Activated T-helper 1 cell treated with anti-CD3 and anti-CD28 coated beads, Interleukin-12 subunit alpha, Interleukin-12 subunit beta, Interleukin-2, Interleukin-4 antibody, amounts not matched to agents 30 ng/mL and 10 ng/mL and 1 ng/mL, durations not matched to agents 14 hours and 24 hours and 36 hours (primary cell): Measurements from ENCODE around the gene NFKBIL1. TPM values are rescaled to one million over a fixed set of nuclear protein-coding genes. Genes with fewer than 3 reads are reported as not detected.
"Not testable (repeated sequence)": the region's sequence is repeated elsewhere in the genome, so short reads cannot be mapped to it uniquely, and the experiment has no call there.

ENCODE experiments used
- DNase-seq: peaks from one replicate; pipeline ENCODE4 v3.0.0; 2021; ENCODE audit warnings: low spot score
- H3K27ac Mint-ChIP-seq: one replicate; pipeline ENCODE4 v1.8.0; 2021; ENCODE audit warnings: mild to moderate bottlenecking, mixed read lengths
- H3K27me3 Mint-ChIP-seq: one replicate; pipeline ENCODE4 v1.8.0; 2022; ENCODE audit warnings: mild to moderate bottlenecking, moderate library complexity, mixed read lengths; ENCODE audit not compliant: insufficient read depth
- H3K36me3 Mint-ChIP-seq: one replicate; pipeline ENCODE4 v1.8.0; 2021; ENCODE audit warnings: low read depth, mixed read lengths
- H3K4me1 Mint-ChIP-seq: one replicate; pipeline ENCODE4 v1.8.0; 2021; ENCODE audit warnings: low read depth, mixed read lengths
- H3K4me3 Mint-ChIP-seq: one replicate; pipeline ENCODE4 v1.8.0; 2021; ENCODE audit warnings: mild to moderate bottlenecking, moderate library complexity, mixed read lengths
- H3K9me3 Mint-ChIP-seq: one replicate; pipeline ENCODE4 v1.8.0; 2021; ENCODE audit warnings: mixed read lengths
- intact Hi-C: fragments of 100-400 bp; cut with micrococcal nuclease; formaldehyde crosslinking; loops from one replicate; pipeline ENCODE4 v1.15.1; 2024
- total RNA-seq: library from RNA; stranded (reverse); gene quantifications from 2 replicates; pipeline ENCODE4 v1.2.3, GENCODE V29; 2022

Gene NFKBIL1, protein sequence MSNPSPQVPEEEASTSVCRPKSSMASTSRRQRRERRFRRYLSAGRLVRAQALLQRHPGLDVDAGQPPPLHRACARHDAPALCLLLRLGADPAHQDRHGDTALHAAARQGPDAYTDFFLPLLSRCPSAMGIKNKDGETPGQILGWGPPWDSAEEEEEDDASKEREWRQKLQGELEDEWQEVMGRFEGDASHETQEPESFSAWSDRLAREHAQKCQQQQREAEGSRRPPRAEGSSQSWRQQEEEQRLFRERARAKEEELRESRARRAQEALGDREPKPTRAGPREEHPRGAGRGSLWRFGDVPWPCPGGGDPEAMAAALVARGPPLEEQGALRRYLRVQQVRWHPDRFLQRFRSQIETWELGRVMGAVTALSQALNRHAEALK
- total RNA-seq: 18.2 and 18.9 TPM in 2 replicates

DNA sequence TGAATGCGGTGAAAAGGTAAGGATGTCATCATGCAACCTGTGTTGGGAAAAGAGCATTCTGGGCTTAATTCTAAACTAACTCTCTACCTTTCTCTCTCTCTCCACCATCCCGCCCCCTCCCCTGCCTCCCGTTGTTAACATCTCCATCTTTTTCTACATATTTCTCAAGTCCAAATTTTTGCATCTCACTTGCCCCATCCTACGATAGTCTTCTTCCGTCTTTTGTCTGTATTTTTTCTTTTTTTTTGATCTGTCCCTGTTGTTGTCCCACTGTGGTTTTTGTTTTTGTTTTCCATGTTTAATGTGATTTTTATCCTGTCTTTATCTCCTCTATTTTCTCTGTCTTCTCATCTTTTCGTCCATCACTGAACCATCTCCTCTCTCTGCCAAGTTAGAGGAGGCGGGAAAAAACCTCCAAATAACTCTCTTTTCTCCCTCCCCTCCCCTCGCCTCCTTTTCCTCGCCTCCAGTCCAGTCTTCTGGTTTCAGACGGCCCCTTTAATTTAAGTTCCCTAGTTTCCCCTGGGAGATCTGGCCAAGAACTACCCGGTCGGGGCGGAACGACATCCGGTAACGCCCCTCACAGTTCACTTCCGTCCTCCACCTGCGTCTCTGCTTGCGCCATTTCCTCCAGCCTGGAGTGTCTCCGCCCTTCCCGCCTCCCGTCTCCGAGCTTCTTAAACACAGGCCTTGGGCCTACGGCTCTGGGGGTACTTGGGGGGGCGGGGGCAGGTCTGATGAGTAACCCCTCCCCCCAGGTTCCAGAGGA, at the start of gene NFKBIL1:
TSS of gene NFKBIL1 (plus strand) at position 651 of the 769 bp plus-strand sequence. CDS start at position 738, 87 bp downstream.
- peak within 1 kb of the TSS; percentile 82 for H3K27ac Mint-ChIP-seq
- peaks cover 3% of the 10 kb centered on the region for H3K27me3 Mint-ChIP-seq
- peak within 1 kb of the TSS; percentile 87 for H3K4me3 Mint-ChIP-seq
- H3K36me3 Mint-ChIP-seq: peaks cover 8% of the 10 kb centered on the region
- H3K9me3 Mint-ChIP-seq: no peaks in the 10 kb centered on the region
- peak; percentile 88 for DNase-seq
- intact Hi-C loops: loop anchor here (1.0 to 10.0 kb wide), 13 partner anchors 11 to 648 kb away; partner anchors contain the start of genes ABHD16A, BAG6, EHMT2 and NELFE
- peaks cover 36% of the 10 kb centered on the region for H3K4me1 Mint-ChIP-seq

DNA sequence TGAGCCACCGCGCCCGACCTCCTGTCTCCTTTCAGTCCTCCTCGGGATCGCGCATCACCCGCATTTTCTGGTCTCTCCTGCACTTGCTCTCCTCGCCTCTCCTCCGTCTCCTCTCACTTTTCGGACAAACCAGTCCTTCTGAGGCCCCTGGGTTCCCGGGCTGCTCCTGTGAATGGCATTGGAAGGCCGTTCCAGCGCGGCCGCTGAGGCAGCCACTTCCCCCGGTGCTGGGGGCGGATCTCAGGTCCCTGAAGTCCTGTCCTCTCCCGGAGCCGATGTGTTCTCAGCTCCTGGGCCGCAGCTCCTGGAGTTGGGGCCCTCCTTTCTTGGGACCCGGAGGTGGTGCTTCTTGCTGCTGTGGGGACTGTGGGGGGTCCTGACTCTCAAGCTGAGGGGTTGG, 48.7 kb upstream of the NFKBIL1 start:
- no peaks in the 10 kb centered on the region for H3K27me3 Mint-ChIP-seq
- H3K27ac Mint-ChIP-seq: peak overlapping the region; percentile 80
- no peaks in the 10 kb centered on the region for H3K9me3 Mint-ChIP-seq
- peaks cover 2% of the 10 kb centered on the region for H3K36me3 Mint-ChIP-seq
- no peak for DNase-seq
- peaks cover 66% of the 10 kb centered on the region for H3K4me1 Mint-ChIP-seq
- peak overlapping the region; percentile 87 for H3K4me3 Mint-ChIP-seq
- intact Hi-C loops: loop anchor here (1.0 to 10.0 kb wide), 4 partner anchors 167 to 399 kb away; partner anchors contain the start of genes EHMT2 and HSPA1B

DNA sequence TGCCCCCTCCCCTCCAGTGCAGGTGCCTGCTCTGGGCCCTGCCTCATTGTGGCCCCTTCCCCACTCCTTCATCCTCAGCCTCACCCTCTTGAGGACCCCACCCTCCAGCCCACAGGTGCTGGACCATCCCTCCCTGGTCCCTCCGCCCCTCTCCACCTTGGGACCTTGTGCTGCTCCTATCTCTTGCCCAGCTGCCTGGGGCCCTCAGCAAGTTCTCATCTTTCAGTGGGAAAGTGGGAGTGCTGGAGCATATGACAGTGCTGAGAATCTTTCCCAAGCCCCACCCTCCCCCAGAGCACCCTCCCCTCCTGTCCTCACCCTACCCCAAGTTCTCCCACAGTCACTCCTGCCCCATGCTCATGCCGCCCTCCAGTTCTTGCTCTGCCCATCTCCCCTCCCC, 47.8 kb upstream of the NFKBIL1 start:
- intact Hi-C loops: loop anchor here (2.0 to 10.0 kb wide), 3 partner anchors 303 to 398 kb away; partner anchors contain the start of genes EHMT2 and HSPA1B
- not testable (repeated sequence) for DNase-seq, H3K36me3 Mint-ChIP-seq, H3K9me3 Mint-ChIP-seq, H3K27me3 Mint-ChIP-seq
- Mint-ChIP-seq H3K27ac (peak overlapping the region; percentile 36), H3K4me3 (peak overlapping the region; percentile 87), H3K4me1 (peaks cover 67% of the 10 kb centered on the region)

DNA sequence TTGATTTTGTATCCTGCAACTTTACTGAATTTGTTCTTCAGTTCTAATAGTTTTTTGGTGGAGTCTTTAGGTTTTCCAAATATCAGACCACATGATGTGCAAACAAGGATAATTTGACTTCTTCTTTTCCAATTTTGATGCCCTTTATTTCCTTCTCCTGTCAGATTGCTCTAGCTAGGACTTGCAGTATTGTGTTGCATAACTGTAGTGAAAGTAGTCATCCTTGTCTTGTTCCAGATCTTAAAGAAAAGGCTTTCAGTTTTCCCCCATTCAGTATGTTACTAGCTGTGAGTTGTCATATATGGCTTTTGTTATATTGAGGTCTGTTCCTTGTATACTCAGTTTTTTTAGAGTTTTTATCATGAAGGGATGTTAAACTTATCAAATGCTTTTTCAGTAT, 44.8 kb upstream of the NFKBIL1 start:
- DNase-seq: no peak
- H3K4me3 Mint-ChIP-seq: no peak overlapping the region
- H3K9me3 Mint-ChIP-seq: no peaks in the 10 kb centered on the region
- peaks cover 18% of the 10 kb centered on the region for H3K36me3 Mint-ChIP-seq
- no peaks in the 10 kb centered on the region for H3K27me3 Mint-ChIP-seq
- no peak overlapping the region for H3K27ac Mint-ChIP-seq
- peaks cover 57% of the 10 kb centered on the region for H3K4me1 Mint-ChIP-seq
- intact Hi-C loops: no loop called here

DNA sequence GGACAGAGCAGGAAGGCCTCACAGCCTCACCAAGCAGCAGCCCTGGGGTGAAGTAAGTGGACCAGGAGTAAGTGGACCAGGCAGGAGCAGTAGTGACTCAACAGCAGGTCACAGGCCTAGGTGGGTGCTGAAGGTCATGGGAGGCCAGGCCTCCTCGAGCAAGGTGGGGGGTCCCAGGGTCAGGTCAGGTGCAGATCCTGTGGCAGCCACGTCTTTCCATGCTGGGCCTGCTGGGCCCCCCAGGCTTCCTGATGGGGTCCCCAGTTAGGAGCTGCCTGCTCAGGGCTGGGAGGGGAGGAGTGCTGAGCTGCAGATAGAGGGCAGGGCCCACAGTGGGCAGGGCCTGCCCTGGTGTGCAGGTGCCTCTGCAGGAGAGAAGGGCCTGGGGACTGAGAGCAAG, 38.4 kb upstream of the NFKBIL1 start:
- H3K4me1 Mint-ChIP-seq, H3K27ac Mint-ChIP-seq, H3K27me3 Mint-ChIP-seq, DNase-seq, H3K4me3 Mint-ChIP-seq, intact Hi-C loops, H3K9me3 Mint-ChIP-seq: not testable (repeated sequence)
- peaks cover 42% of the 10 kb centered on the region for H3K36me3 Mint-ChIP-seq

- Mint-ChIP-seq H3K27ac (no peak overlapping the region), H3K9me3 (no peaks in the 10 kb centered on the region), H3K27me3 (no peaks in the 10 kb centered on the region), H3K4me1 (peaks cover 6% of the 10 kb centered on the region), H3K36me3 (peaks cover 39% of the 10 kb centered on the region), H3K4me3 (no peak overlapping the region)
- no peak for DNase-seq
- intact Hi-C loops: no loop called here
These were observed 37.4 kb upstream of the NFKBIL1 start for GRCh38 chr6:31510007-31510406.

DNA sequence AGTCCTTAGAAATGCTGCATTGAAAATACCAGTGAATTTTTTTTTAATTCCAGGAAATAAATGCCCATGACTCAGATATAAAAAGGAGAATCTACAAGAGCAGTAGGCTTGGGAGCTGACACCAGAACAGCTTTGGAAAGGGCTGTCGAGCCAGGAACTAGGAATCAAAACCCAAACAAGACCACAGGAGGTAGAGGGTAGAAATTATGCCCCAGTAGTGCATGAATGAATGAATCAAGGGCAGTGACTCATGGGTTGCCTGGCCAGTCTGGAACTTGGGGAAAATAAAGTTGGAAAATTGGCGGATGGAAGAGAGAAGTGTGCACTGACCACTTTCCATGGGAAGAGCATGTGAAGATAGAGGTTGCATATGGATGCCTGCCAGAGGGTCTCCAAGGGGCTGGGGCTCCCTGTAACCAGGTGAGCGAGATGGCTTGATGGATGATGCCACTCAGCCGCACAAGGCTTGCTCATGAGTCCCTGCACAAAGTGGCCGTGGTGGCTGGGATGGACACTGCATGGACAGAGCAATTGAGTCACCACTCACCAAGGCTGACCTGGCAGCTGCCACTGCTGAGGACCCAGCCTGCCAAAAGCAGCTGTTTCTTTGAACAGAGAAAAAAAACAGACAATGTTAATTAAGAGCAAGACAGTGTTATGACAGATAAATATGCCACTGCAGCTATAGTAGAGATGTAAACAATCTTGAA, 33.8 kb upstream of the NFKBIL1 start:
- Mint-ChIP-seq H3K27ac (no peak overlapping the region), H3K4me3 (no peak overlapping the region), H3K36me3 (peaks cover 20% of the 10 kb centered on the region), H3K4me1 (no peaks in the 10 kb centered on the region), H3K27me3 (peaks cover 3% of the 10 kb centered on the region), H3K9me3 (no peaks in the 10 kb centered on the region)
- intact Hi-C loops: no loop called here
- DNase-seq: no peak

DNA sequence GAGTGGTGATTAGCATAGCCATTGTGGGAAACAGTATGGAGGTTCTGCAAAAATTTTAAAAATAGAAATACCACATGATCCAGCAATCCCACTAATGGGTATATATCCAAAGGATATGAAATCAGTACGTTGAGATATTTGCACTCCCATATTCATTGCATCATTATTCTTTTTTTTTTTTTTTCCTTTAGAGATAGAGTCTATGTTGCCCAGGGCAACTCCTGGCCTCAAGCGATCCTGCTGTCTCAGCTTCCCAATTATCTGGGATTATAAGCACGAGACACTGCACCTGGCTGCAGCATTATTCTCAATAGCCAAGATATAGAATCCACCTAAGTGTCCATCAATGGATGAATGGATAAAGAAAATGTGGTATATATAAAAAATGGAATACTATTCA, 25.6 kb upstream of the NFKBIL1 start:
- Mint-ChIP-seq H3K27me3 (peaks cover 29% of the 10 kb centered on the region), H3K4me1 (no peaks in the 10 kb centered on the region), H3K9me3 (no peaks in the 10 kb centered on the region), H3K27ac (no peak overlapping the region), H3K4me3 (no peak overlapping the region), H3K36me3 (no peaks in the 10 kb centered on the region)
- no peak for DNase-seq
- intact Hi-C loops: no loop called here

DNA sequence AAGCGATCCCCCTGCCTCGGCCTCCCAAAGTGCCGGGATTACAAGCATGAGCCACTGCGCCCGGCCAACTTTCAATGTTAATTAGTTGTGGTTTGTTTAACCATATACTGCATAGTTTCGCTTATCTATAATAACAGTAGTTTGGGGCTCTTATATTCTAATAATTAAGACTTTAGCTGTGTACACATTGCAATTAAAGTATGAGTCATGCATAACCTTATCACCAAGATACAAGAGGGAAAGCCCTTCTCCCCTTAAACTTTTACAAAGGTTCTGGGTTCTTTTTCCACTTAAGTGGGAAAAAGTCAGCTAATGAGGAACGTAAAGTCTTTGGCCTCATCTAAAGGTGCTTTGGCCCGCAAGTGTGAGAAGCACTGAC, 21.9 kb upstream of the NFKBIL1 start:
- Mint-ChIP-seq H3K36me3 (peaks cover 9% of the 10 kb centered on the region), H3K4me3 (no peak overlapping the region), H3K9me3 (no peaks in the 10 kb centered on the region), H3K4me1 (no peaks in the 10 kb centered on the region), H3K27me3 (peaks cover 19% of the 10 kb centered on the region), H3K27ac (no peak overlapping the region)
- intact Hi-C loops: no loop called here
- no peak for DNase-seq

- H3K27me3 Mint-ChIP-seq: peaks cover 16% of the 10 kb centered on the region
- no peaks in the 10 kb centered on the region for H3K4me1 Mint-ChIP-seq
- intact Hi-C loops: no loop called here
- no peak overlapping the region for H3K4me3 Mint-ChIP-seq
- H3K9me3 Mint-ChIP-seq: no peaks in the 10 kb centered on the region
- peaks cover 15% of the 10 kb centered on the region for H3K36me3 Mint-ChIP-seq
- no peak for DNase-seq
- no peak overlapping the region for H3K27ac Mint-ChIP-seq
These were observed 21.3 kb upstream of the NFKBIL1 start for GRCh38 chr6:31525932-31526591.

DNA sequence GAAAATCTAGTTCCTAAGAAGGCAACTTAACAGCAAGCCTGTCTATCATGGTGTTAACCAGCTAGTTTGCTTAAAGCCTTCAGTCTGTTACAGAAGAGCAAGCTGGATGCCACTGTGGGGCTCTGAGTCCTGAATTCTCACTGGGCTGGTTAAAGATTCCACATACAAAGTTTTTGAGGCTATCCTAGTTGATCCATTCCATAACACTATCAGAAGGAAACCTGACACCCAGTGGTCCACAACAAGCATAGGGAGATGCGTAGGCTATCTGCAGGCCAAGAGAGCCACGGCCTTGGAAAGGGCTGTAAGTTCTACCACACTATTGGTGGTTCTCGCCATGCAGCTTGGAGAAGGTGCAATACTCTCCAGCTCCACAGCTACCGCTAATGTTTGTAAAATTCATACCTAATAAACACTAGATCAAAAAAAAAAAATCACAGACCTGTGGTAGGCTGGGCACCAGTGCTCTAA, 19.1 kb upstream of the NFKBIL1 start:
- DNase-seq: no peak
- Mint-ChIP-seq H3K27me3 (no peaks in the 10 kb centered on the region), H3K4me1 (peaks cover 5% of the 10 kb centered on the region), H3K27ac (no peak overlapping the region), H3K9me3 (no peaks in the 10 kb centered on the region), H3K36me3 (peaks cover 31% of the 10 kb centered on the region), H3K4me3 (no peak overlapping the region)
- intact Hi-C loops: no loop called here

GRCh38 chr6:31528821-31529328, 18.5 kb upstream of the NFKBIL1 start, which contains the start of gene MCCD1:
MCCD1 (plus strand) TSS chr6:31528962; CDS start chr6:31529015, 53 bp downstream.
- Mint-ChIP-seq H3K36me3 (peaks cover 34% of the 10 kb centered on the region), H3K27me3 (no peaks in the 10 kb centered on the region), H3K9me3 (no peaks in the 10 kb centered on the region), H3K4me3 (no peak within 1 kb of the TSS), H3K4me1 (peaks cover 7% of the 10 kb centered on the region), H3K27ac (no peak within 1 kb of the TSS)
- intact Hi-C loops: no loop called here
- no peak for DNase-seq
